HEK293T (cell line): ENCODE data around the gene SIM1.

Experiments used
- BHLHE40 ChIP-seq: fragments of 450-650 bp; IDR thresholded peaks from 2 replicates; pipeline ENCODE4 v1.6.1; 2016; ENCODE audit warnings: mild to moderate bottlenecking, moderate library complexity, borderline replicate concordance
- FOXA1 ChIP-seq: fragments of 450-650 bp; IDR thresholded peaks from 2 replicates; pipeline ENCODE4 v1.6.1; 2016; ENCODE audit warnings: mild to moderate bottlenecking
- FOXK2 ChIP-seq: fragments of 450-650 bp; IDR thresholded peaks from 2 replicates; pipeline ENCODE4 v1.6.1; 2016; ENCODE audit warnings: mild to moderate bottlenecking
- HDGF ChIP-seq: fragments of 450-650 bp; IDR thresholded peaks from 2 replicates; pipeline ENCODE4 v1.6.1; 2017; ENCODE audit warnings: antibody characterized with exemption, borderline replicate concordance
- LEF1 ChIP-seq: fragments of 450-650 bp; IDR thresholded peaks from 2 replicates; pipeline ENCODE4 v1.6.1; 2017; ENCODE audit warnings: mild to moderate bottlenecking, borderline replicate concordance
- SP1 ChIP-seq: fragments of 450-650 bp; IDR thresholded peaks from 2 replicates; pipeline ENCODE4 v1.6.1; 2017
- TARDBP ChIP-seq: fragments of 450-650 bp; IDR thresholded peaks from 2 replicates; pipeline ENCODE4 v1.6.1; 2016
- ZNF384 ChIP-seq: fragments of 450-650 bp; IDR thresholded peaks from 2 replicates; pipeline ENCODE4 v1.6.1; 2016
- TF ChIP-seq, protein P1 (sequence below): fragments of 450-650 bp; IDR thresholded peaks from 2 replicates; pipeline ENCODE4 v1.6.1; 2016

DNA sequence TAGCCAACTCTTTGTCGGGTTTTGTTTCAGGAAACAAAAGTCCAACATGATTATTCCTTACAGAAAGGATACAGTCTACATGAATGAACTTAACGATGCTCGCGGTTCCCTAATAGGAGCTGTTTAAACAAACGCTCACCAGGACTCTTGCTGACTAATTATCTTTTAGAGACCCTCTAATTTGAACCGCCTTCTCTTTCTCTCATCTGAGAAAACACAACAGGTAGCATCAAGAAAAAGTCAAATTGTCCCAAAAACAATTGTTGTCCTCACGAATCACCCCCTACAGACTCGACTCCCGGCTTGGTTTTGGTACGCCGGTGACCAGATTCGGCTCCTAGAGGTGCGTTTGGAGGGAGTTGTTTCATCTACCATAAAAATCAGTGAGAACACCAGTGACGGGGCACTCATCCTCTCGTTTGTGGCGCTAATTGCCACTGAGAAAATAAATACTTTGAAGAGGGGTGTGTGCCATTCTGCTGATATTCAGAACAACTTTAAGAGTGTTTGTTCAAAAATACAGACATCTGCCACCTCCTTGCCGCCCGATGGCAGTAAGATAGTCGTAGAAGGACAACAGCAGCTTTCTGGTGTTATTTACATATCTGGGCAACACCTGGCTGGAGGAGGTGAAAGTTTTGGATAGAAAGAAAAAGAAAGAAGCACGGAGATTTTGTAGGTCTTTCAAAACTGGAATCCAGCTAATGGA, 1.1 kb upstream of the SIM1 start:
- TF ChIP-seq TARDBP, result no peak
- TF ChIP-seq LEF1, result no peak
- no peak for TF ChIP-seq SP1
- TF ChIP-seq BHLHE40, result no peak
- TF ChIP-seq, protein P1, sequence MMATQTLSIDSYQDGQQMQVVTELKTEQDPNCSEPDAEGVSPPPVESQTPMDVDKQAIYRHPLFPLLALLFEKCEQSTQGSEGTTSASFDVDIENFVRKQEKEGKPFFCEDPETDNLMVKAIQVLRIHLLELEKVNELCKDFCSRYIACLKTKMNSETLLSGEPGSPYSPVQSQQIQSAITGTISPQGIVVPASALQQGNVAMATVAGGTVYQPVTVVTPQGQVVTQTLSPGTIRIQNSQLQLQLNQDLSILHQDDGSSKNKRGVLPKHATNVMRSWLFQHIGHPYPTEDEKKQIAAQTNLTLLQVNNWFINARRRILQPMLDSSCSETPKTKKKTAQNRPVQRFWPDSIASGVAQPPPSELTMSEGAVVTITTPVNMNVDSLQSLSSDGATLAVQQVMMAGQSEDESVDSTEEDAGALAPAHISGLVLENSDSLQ, result no peak
- TF ChIP-seq HDGF, result no peak
- no peak for TF ChIP-seq FOXA1
- TF ChIP-seq ZNF384, result no peak
- no peak for TF ChIP-seq FOXK2
